ENCODE measurements around the gene SUSD4. TPM values are rescaled to one million over a fixed set of nuclear protein-coding genes. Genes with fewer than 3 reads are reported as not detected.

SUSD4 gene
- total and polyA plus RNA-seq, 10 of the 15 experiments (the other 5 are each of a cell fraction or from before 2014, with no cell fraction given): 0.13 to 1.1 (median 0.26) TPM; not detected in 3

GRCh38 chr1:223256034-223256433 lies 107.9 kb downstream of the SUSD4 start (continued):
- TF ChIP-seq, protein P1, sequence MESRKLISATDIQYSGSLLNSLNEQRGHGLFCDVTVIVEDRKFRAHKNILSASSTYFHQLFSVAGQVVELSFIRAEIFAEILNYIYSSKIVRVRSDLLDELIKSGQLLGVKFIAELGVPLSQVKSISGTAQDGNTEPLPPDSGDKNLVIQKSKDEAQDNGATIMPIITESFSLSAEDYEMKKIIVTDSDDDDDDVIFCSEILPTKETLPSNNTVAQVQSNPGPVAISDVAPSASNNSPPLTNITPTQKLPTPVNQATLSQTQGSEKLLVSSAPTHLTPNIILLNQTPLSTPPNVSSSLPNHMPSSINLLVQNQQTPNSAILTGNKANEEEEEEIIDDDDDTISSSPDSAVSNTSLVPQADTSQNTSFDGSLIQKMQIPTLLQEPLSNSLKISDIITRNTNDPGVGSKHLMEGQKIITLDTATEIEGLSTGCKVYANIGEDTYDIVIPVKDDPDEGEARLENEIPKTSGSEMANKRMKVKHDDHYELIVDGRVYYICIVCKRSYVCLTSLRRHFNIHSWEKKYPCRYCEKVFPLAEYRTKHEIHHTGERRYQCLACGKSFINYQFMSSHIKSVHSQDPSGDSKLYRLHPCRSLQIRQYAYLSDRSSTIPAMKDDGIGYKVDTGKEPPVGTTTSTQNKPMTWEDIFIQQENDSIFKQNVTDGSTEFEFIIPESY (IDR thresholded peaks at IDR 0.05): no peak

- H3K79me2 ChIP-seq (ENCODE audit: control insufficient read depth, insufficient read depth, low read length): no peaks in the 10 kb centered on the region
- no peak overlapping the region for H2AFZ ChIP-seq (ENCODE audit: control insufficient read depth, low read depth, low read length)
- SMC1A ChIA-PET (ENCODE audit: uncharacterized antibody, unreplicated experiment): interaction anchor here (0.9 to 1.3 kb wide), 2 partner anchors 76 to 171 kb away, joined by 4 to 5 read pairs; no protein-coding TSS in a partner anchor
- POLR2A ChIA-PET: no interaction called here
- H3K27me3 ChIP-seq (replicated peaks in 1 of 2; ENCODE audit: control insufficient read depth in 2 of 2, insufficient read depth in 2 of 2, low read length in 1 of 2): no peaks in the 10 kb centered on the region; a peak in 1 of 4 replicates
- no TSS peak for BruUV-seq (replicated peaks)
- H3K27ac ChIP-seq (ENCODE audit: control insufficient read depth, insufficient read depth): no peak overlapping the region
- 33% methylated on average over 3 of the region's 3 CpGs for WGBS (ENCODE audit: insufficient coverage, insufficient replicate concordance, low lambda C conversion rate, missing lambda C conversion rate)
- intact Hi-C loops (cut with micrococcal nuclease; ENCODE audit: unreplicated experiment): no loop called here
- in situ Hi-C loops (cut with MboI): no loop called here
- H3K4me1 ChIP-seq (ENCODE audit: control insufficient read depth, insufficient read depth, low read length): no peaks in the 10 kb centered on the region
- FAIRE-seq: no peak
- no peak overlapping the region for H3K4me2 ChIP-seq (ENCODE audit: control insufficient read depth, insufficient read depth)
- ATAC-seq: no peak
- H4K20me1 ChIP-seq (ENCODE audit: control insufficient read depth, insufficient read depth): no peaks in the 10 kb centered on the region
- no peak for DNase-seq (ENCODE audit: low read depth, low spot score)
- H3K4me3 ChIP-seq: no peak overlapping the region
- CTCF ChIA-PET: interaction anchor here (1.4 to 2.4 kb wide), 2 partner anchors 120 to 130 kb away, joined by 5 to 8 read pairs; no protein-coding TSS in a partner anchor
- no peak overlapping the region for H3K9ac ChIP-seq (ENCODE audit: control insufficient read depth, insufficient read depth, low read length)
- RAD21 ChIA-PET (ENCODE audit: unreplicated experiment): no interaction called here
- no peaks in the 10 kb centered on the region for H3K9me3 ChIP-seq (replicated peaks; ENCODE audit: control insufficient read depth, insufficient read depth, low read length)
- H3K36me3 ChIP-seq (ENCODE audit: control insufficient read depth in 2 of 2, insufficient read depth in 2 of 2, low read length in 1 of 2): no peaks in the 10 kb centered on the region
- TF ChIP-seq MEF2A (IDR thresholded peaks at IDR 0.05; ENCODE audit: insufficient read depth, low read depth, low read length) (no peak), SKIL (IDR thresholded peaks at IDR 0.05; ENCODE audit: low read depth, poor library complexity, severe bottlenecking) (no peak), SIX5 (IDR thresholded peaks at IDR 0.05; ENCODE audit: low read depth, low read length, severe bottlenecking) (no peak), IKZF1 (conservative IDR thresholded peaks at IDR 0.05) (no peak), SPI1 (IDR thresholded peaks at IDR 0.05; ENCODE audit: borderline replicate concordance, insufficient read depth, low read depth, low read length) (no peak), MEF2B (IDR thresholded peaks at IDR 0.05; ENCODE audit: partially characterized antibody, poor library complexity, severe bottlenecking) (no peak), EED (IDR thresholded peaks at IDR 0.05; ENCODE audit: low read depth) (no peak), NR2F1 (conservative IDR thresholded peaks at IDR 0.05) (no peak), YY1 (IDR thresholded peaks at IDR 0.05; ENCODE audit: low read depth, low read length) (no peak)
- TF ChIP-seq, protein P2, sequence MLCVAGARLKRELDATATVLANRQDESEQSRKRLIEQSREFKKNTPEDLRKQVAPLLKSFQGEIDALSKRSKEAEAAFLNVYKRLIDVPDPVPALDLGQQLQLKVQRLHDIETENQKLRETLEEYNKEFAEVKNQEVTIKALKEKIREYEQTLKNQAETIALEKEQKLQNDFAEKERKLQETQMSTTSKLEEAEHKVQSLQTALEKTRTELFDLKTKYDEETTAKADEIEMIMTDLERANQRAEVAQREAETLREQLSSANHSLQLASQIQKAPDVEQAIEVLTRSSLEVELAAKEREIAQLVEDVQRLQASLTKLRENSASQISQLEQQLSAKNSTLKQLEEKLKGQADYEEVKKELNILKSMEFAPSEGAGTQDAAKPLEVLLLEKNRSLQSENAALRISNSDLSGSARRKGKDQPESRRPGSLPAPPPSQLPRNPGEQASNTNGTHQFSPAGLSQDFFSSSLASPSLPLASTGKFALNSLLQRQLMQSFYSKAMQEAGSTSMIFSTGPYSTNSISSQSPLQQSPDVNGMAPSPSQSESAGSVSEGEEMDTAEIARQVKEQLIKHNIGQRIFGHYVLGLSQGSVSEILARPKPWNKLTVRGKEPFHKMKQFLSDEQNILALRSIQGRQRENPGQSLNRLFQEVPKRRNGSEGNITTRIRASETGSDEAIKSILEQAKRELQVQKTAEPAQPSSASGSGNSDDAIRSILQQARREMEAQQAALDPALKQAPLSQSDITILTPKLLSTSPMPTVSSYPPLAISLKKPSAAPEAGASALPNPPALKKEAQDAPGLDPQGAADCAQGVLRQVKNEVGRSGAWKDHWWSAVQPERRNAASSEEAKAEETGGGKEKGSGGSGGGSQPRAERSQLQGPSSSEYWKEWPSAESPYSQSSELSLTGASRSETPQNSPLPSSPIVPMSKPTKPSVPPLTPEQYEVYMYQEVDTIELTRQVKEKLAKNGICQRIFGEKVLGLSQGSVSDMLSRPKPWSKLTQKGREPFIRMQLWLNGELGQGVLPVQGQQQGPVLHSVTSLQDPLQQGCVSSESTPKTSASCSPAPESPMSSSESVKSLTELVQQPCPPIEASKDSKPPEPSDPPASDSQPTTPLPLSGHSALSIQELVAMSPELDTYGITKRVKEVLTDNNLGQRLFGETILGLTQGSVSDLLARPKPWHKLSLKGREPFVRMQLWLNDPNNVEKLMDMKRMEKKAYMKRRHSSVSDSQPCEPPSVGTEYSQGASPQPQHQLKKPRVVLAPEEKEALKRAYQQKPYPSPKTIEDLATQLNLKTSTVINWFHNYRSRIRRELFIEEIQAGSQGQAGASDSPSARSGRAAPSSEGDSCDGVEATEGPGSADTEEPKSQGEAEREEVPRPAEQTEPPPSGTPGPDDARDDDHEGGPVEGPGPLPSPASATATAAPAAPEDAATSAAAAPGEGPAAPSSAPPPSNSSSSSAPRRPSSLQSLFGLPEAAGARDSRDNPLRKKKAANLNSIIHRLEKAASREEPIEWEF (IDR thresholded peaks at IDR 0.05; ENCODE audit: insufficient replicate concordance, low read depth, low read length): no peak
- TF ChIP-seq, protein P3, sequence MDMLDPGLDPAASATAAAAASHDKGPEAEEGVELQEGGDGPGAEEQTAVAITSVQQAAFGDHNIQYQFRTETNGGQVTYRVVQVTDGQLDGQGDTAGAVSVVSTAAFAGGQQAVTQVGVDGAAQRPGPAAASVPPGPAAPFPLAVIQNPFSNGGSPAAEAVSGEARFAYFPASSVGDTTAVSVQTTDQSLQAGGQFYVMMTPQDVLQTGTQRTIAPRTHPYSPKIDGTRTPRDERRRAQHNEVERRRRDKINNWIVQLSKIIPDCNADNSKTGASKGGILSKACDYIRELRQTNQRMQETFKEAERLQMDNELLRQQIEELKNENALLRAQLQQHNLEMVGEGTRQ (IDR thresholded peaks at IDR 0.05; ENCODE audit: borderline replicate concordance, low read depth, low read length): no peak
Measured at GRCh38 chr1:223253916-223254315, 110.1 kb downstream of the SUSD4 start.

Data from GM12878 (cell line).